Measurements from ENCODE around the gene HOXC5. TPM values are rescaled to one million over a fixed set of nuclear protein-coding genes. Genes with fewer than 3 reads are reported as not detected.

Gene HOXC5
- total RNA-seq, 2 donors from 2014 or later, result not detected

DNA sequence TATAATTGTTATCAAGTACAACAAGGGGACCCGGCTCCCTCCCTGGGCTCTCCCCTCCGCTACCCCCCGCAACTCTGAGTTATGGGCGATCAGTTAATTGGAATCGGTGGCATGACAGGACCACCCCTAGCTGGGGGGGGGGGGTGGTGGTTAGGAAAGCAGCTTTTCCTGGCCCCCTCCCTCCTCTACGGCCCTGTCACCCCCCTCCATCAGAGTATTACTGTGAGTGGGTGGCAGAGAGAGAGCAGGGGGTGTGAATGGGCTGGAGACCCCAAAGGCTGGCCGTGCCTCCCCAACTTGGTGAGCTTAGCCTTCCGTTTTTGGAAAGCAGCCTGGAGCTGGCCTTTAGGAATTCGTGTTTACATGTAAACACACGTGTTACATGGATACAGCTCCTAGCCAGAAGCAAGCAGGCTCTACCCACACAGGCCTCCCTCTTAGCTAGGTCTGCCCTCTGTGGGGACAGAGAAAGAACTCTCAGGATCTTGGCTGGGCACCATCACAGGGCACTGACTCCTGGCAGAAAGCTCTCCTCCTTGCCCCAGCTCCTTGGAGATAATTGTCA is 19.7 kb downstream of the HOXC5 start:
- intact Hi-C loops (cut with DNase I, micrococcal nuclease), result no loop called here
- ATAC-seq (peak; percentile 12), DNase-seq (no peak)

DNA sequence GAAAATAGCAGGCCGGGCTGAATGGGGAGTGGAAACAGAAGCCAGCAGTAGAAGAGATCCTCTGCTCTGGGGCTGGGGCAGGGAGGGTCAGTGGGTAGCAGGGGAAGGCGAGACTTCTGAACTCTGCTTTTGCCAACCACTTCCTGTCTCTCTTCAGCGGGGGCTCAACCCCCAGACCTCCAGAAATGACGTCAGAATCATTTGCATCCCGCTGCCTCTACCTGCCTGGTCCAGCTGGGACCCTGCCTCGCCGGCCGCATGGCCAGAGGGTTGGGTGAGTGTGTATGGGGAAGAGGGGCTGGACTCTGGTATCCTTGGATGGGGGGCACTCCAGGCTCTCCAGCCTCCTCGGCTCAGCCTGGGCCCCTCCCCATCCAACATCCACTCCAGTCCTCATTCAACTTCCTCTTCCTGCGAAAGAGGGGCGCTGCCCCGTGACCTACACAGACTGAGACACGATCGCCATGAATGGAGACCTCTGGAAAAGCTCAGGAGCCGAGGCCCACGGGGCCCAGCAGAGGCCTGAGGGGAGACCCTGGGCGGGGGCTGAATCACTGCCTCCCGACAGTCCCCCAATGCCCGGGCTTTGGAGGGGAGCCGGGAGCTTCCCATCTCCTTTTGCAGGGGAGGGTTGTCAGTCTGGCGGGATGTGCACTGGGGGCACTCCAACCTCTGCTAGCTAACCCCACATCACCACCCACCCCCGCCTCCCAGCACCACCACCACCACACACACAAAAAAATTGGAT is 20.3 kb downstream of the HOXC5 start:
- intact Hi-C loops (cut with DNase I, micrococcal nuclease), result no loop called here
- DNase-seq (no peak), ATAC-seq (peak; percentile 18)

DNA sequence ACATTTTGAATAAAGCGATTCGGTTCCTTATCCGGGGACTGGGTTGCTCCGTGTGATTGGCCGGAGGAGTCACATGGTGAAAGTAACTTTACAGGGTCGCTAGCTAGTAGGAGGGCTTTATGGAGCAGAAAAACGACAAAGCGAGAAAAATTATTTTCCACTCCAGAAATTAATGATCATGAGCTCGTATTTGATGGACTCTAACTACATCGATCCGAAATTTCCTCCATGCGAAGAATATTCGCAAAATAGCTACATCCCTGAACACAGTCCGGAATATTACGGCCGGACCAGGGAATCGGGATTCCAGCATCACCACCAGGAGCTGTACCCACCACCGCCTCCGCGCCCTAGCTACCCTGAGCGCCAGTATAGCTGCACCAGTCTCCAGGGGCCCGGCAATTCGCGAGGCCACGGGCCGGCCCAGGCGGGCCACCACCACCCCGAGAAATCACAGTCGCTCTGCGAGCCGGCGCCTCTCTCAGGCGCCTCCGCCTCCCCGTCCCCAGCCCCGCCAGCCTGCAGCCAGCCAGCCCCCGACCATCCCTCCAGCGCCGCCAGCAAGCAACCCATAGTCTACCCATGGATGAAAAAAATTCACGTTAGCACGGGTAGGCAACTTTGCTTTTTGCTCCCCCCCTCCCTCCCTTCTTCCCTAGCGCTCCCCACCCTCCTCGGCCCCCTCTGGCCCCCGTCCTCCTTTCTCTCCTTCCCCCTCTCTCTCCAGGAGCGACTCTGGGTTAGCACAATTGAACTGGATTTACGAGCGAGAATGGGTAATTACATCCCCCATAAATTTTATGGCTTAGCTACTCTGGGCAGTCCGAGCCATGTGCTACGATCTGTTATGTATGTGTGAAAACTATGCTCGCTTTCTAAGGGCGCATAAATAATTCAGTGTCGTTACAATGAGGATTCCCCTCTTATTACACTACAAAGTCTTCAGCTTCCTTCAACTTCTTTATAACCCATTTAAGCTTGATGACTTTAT is 21.2 kb downstream of the HOXC5 start, which contains the start of gene HOXC4:
TSS of gene HOXC4 (plus strand) at position 85 of the 991 bp plus-strand sequence. CDS start at position 173, 88 bp downstream.
- no peak for DNase-seq
- intact Hi-C loops (cut with DNase I, micrococcal nuclease), result no loop called here
- peak; percentile 68 for ATAC-seq

DNA sequence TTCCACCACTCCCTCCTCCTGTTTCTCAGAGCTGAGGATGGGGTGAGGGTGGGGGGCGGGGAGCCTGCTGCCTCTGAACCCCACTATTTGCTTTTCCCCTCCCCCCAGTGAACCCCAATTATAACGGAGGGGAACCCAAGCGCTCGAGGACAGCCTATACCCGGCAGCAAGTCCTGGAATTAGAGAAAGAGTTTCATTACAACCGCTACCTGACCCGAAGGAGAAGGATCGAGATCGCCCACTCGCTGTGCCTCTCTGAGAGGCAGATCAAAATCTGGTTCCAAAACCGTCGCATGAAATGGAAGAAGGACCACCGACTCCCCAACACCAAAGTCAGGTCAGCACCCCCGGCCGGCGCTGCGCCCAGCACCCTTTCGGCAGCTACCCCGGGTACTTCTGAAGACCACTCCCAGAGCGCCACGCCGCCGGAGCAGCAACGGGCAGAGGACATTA is 21.9 kb downstream of the HOXC5 start:
- ATAC-seq (no peak), DNase-seq (no peak)
- intact Hi-C loops (cut with DNase I, micrococcal nuclease), result no loop called here

DNA sequence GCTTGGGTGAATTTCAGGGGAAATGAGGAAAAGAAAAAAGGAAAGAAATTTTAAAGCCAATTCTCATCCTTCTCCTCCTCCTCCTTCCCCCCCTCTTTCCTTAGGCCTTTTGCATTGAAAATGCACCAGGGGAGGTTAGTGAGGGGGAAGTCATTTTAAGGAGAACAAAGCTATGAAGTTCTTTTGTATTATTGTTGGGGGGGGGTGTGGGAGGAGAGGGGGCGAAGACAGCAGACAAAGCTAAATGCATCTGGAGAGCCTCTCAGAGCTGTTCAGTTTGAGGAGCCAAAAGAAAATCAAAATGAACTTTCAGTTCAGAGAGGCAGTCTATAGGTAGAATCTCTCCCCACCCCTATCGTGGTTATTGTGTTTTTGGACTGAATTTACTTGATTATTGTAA is 22.7 kb downstream of the HOXC5 start:
- intact Hi-C loops (cut with DNase I, micrococcal nuclease), result no loop called here
- DNase-seq (no peak), ATAC-seq (no peak)

DNA sequence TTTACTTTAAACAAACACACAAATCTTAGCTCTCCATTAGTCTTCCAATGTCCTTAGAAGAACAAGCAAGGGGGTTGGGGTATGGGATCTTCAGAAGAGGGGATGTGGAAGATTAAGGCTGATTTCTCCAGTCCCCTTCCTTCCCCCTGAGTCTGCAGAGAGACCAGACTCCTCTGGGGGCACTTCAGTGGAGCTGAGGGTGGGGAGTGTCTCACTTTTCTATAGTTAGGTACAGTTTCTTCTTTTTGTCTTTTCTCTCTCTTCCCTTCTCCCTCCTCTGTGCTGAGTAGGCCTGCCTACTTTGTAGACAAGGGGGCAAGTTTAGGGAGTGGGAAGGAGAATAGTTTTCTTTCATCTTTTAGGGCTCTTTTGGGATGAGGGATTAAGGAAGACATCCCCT is 23.3 kb downstream of the HOXC5 start:
- DNase-seq, result no peak
- intact Hi-C loops (cut with DNase I, micrococcal nuclease), result no loop called here
- ATAC-seq, result no peak

DNA sequence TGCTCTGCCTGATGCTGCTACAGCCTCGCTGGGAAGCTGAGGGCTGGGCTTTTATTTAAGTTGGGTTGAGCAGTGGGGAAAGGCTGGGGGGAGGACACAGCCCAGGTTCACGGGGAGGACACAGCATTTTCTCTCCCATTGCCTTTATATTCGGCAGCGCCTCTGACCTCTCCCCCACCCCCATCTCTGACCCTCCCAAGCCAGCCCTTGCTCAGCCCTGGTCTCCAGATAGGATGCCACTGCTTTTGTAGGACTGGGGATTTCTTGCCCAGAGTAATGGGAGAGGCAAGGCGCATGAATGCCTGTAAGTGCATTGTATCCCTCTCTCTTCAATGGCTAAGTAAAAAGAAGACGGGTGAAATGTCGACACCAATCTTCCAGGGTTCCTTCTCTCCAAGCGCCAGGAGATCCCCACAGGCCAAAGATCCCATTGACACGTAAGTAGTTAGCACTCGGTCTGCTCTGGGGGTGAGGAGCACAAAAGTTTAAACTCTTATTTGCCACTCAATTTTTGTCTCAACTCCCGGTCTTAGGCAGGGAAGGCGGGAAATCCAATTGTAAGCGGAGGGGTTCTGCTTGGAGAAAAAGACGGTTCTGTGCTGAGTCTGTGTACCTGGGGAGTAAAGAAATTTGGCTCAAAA is 25.4 kb downstream of the HOXC5 start:
- intact Hi-C loops (cut with DNase I, micrococcal nuclease), result no loop called here
- no peak for ATAC-seq

DNA sequence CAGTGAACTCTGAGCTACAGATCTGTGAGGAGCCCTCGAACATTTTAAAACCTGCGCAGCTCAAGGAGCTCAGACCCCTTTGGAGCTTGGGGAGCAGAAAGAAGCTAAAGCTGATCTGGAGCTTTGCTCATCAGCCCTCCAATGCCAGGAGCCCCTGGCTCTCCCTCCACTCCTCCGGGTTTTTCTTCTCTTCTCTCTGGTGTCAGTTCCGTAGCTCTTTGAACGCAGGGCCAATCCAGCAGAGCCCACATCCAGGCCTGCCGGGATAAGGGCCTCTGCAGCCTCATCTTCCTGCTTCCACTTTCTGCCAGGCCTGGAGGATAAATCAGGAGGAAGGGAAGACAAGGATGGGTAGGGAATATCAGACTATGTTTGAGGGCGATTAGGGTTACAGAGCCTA is 26.8 kb downstream of the HOXC5 start:
- ATAC-seq (no peak), DNase-seq (no peak)
- intact Hi-C loops (cut with DNase I, micrococcal nuclease), result no loop called here

More for the DNA sequence above, 25.4 kb downstream of the HOXC5 start:
- no peak for DNase-seq

DNA sequence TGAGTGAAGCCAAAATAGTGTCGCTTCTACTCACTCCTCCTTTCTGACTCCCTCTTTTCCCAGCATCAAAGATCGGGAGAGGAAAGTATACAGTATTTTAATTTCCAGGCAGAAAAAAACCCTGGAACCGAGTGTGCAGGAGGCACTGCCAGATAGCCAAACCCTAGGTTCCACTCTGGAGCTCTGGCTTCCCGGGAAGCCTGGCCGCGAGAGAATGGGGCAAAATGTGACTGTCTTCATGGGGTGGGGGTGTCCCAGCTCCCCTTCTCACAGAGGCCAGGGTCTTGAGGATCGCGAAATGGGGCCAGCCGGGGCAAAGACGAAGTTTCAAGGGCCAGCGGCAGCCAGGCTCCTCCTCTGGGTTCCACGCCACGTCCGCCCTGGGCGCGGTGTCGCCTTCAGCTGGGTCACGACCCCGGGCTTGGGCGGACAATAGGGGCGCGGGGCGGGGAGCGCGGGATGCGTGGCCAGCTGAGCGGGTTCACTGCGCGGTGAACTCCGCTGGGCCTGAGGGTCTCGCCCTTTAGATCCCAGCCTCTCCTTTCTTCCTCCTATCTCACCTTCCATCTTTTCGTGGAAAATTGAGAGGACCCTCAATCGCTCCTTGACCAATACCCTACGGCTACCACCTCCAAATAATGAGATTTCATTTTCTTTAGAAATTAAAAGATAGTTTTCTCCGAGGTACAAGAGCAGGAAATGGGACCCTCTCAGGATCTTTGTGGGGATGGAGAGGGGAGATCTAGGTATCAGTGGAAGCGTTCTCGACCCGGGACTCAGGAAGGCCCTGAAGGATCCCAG is 27.5 kb downstream of the HOXC5 start:
- DNase-seq, result no peak

DNA sequence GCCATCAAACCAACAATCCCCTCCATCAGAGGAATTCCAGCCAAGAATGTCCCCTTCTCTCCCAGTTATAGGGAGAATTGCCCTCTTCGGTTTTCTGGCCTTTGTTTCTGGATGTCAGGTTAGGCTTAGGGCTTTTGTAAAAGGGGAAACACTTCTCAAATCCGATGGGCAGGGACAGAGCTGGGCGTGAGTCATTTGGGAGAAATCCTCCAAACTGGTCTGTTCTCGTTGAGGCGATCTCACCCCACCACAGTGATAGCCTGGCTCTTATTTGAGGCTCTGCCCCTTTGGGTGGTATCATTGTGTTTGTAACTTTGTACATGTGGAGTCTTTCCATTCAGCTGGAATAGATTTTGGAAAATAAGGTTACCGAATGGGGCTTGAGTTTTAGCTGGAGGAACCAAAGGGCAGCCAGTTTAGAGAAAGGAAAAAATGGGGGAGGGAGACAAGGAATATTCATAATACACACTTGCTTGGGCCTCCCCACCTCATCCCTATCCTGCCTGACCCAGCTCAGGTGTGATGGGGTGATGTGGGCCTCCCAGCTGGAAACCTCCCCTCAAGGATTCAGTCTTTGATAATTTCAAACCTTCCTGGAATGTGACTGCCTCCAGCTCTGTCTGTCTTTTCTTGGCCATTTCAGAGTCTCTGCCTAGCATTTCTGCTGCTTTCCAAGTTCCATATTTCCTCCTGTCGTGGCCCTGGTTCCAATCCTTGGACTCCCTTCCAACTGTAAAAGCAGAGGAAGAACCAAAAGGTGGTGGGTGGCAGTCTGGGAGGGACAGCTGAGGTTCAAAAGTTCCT is 28.3 kb downstream of the HOXC5 start:
- no peak for ATAC-seq
- intact Hi-C loops (cut with DNase I, micrococcal nuclease), result no loop called here
- DNase-seq, result no peak

More for the DNA sequence above, 27.5 kb downstream of the HOXC5 start:
- intact Hi-C loops (cut with DNase I, micrococcal nuclease), result no loop called here
- ATAC-seq, result no peak

DNA sequence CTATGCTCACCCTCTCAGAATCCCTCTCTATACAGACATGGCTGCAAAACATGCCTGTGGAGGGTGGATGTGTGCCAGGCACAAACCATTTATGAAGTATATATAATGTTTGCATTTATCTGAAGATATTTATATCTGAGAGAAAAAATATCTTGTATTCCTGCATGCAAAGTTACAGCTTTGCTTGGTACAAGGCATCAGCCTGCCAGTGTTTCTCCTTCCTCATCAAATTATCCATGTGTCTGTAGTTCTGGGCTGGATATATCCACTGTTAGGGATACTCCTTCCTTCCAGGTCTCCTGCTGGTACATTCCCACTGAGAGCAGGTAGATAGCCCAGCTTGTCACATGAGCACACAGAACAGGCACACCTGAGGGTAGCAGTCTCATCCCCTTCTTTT is 32.8 kb downstream of the HOXC5 start:
- intact Hi-C loops (cut with DNase I, micrococcal nuclease), result no loop called here
- ATAC-seq, result no peak
- no peak for DNase-seq

DNA sequence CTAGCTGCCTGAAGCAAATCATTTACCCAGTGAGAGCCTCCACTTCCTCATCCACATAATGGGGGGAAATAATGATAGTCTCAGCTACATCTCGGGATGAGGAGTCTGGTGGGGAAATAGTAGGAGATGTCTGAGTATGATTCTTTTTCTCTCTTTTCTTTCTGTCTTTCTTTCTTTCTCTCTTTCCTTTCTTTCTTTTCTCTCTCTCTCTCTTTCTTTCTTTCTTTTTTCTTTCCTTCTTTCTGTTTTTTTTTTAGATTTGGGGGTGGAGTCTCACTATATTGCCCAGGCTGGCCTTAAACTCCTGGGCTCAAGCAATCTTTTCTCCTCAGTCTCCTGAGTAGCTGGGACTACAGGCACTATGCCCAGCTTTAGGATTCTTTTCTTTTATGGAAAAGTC is 33.6 kb downstream of the HOXC5 start:
- ATAC-seq (no peak), DNase-seq (no peak)
- intact Hi-C loops (cut with DNase I, micrococcal nuclease), result no loop called here

DNA sequence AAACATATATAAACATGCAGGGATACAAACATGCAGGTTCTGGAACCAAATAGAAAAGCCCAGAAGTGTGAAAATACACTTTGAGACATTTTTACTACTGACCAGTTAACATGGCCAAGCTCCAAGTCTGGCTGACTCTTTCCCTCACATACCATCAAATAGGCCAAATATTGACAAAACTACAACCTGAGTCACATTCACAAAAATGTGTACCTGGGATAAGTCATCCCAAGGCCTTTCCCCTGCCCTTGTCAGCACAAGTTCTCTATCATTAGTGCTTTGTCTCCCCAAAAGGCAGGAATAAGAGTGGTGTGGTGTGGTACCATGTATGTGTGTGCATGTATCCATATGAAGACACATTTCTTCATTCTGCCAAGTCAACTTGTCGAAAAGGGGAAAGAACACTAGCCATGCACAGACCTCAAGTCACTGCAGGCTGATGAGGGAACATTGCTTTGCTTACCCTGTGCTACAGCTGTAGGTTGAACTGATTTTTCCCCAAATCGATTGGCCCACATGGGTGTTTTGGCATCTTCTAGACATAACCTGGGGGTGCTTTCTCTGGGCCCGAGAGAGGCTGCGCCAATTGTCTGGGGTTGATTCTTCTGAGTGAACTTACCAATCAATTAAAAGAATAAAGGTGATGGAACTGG is 35.7 kb downstream of the HOXC5 start:
- ATAC-seq (no peak), DNase-seq (no peak)
- intact Hi-C loops (cut with DNase I, micrococcal nuclease), result no loop called here

DNA sequence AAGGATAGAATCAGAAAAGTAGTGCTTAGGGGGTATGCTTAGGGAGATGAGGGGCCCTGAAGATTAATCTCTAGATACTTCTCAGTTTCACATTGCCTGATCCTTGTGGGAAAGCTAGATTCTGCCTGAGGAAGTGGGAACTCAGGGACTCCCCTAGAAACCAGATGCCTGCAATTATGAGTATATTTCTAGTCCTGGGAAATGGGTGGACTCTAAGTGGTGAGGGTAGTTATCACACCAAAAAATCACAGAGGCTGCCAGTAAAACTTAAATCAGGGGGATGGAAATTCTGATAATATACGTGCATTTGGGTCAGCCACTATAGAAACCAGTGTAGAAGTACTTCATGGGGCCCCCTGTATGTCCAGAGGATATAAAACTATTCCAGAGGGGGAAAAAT is 39.1 kb downstream of the HOXC5 start:
- intact Hi-C loops (cut with DNase I, micrococcal nuclease), result no loop called here
- no peak for ATAC-seq
- DNase-seq, result no peak

DNA sequence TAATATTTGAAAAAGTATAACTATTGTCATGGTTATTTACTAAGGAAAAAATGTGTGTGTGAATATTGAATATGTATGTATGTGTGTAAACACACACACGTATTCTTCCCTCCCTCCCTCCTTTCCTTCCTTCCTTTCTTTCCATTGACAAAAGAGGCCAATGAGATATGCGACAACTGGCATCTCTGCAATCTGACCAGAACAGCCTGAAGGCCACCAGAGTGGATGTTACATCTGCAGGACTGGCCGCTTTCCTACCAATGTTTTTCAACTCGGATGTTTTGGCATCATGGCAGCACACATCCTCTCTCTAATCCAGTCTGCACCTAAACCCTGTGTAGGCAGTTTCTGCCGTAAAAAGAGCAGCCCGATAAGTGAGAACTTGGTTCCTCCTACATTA is 41.5 kb downstream of the HOXC5 start:
- ATAC-seq, result no peak
- DNase-seq, result no peak
- intact Hi-C loops (cut with DNase I, micrococcal nuclease), result no loop called here

DNA sequence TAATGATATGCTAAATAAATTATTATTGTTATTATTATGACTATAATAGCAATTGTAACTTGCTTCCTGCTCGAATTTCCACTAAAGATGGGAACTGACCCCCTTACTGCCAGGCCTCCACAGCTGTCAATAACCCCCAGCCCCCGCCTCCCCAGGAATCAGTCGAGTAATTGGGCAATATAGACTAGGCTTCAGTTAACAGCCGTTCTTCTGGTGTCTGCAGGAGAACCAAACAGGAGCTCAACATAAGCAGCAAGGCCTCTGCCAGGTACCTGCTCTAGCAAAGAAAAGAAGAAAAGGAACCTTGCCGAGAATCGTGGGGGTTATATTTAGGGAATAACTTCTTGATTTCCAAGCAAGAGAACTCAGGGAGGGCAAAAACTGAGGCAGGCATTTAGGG is 42.6 kb downstream of the HOXC5 start:
- intact Hi-C loops (cut with DNase I, micrococcal nuclease), result no loop called here
- DNase-seq, result no peak
- no peak for ATAC-seq

DNA sequence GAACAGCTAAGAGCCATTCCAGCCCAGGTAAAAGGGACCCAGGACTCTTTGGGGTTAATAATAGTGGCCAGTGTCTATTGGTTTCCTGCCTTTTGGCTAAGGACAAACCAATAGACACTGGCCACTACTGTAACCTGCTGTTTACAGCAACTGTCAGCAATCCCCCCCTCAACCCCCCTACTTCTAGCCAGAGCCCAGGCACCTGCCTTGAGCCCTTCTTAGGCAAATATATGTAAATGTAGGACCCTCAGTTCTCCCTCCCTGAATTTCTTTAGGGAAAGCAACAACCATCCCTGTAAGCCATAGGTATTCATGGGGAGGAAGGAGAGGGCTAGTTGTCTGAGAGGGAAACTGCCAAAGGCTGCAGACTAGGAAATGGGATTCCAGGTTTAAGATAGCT is 43.1 kb downstream of the HOXC5 start:
- intact Hi-C loops (cut with DNase I, micrococcal nuclease), result no loop called here
- no peak for ATAC-seq
- DNase-seq, result no peak
